Mesothelial cell of epicardium (in vitro differentiated cells): ENCODE results near the gene YARS1. TPM values are rescaled to one million over a fixed set of nuclear protein-coding genes. Genes with fewer than 3 reads are reported as not detected.

Experiments used
- DNase-seq, 2 experiments: peaks; one replicate each; pipeline ENCODE4 v3.0.0; 2021; ENCODE audit warnings: low spot score in 2 of 2; ENCODE audit not compliant: unreplicated experiment in 2 of 2
- H3K27ac Mint-ChIP-seq: 2 replicates; pipeline ENCODE4 v1.8.0; 2021; ENCODE audit warnings: mixed read lengths
- H3K27me3 Mint-ChIP-seq: 2 replicates; pipeline ENCODE4 v1.8.0; 2021; ENCODE audit warnings: low read depth, mixed read lengths
- H3K36me3 Mint-ChIP-seq: 2 replicates; pipeline ENCODE4 v1.8.0; 2021; ENCODE audit warnings: mixed read lengths
- H3K4me1 Mint-ChIP-seq: 2 replicates; pipeline ENCODE4 v1.8.0; 2021; ENCODE audit warnings: mixed read lengths
- H3K4me3 Mint-ChIP-seq: 2 replicates; pipeline ENCODE4 v1.8.0; 2021; ENCODE audit warnings: mild to moderate bottlenecking, moderate library complexity, mixed read lengths
- H3K9me3 Mint-ChIP-seq: 2 replicates; pipeline ENCODE4 v1.8.0; 2021; ENCODE audit warnings: mixed read lengths
- total RNA-seq: library from RNA; stranded (reverse); gene quantifications from 3 replicates; pipeline ENCODE4 v1.2.1, GENCODE V29; 2021
- TF ChIP-seq, protein P1 (sequence below): fragments of 200-600 bp; sonication (generic); IDR thresholded peaks from one replicate; pipeline ENCODE4 v1.5.0; 2021; ENCODE audit warnings: antibody characterized with exemption; ENCODE audit not compliant: unreplicated experiment

YARS1 gene
- total RNA-seq, 1 donor from 2014 or later = 101 TPM

DNA sequence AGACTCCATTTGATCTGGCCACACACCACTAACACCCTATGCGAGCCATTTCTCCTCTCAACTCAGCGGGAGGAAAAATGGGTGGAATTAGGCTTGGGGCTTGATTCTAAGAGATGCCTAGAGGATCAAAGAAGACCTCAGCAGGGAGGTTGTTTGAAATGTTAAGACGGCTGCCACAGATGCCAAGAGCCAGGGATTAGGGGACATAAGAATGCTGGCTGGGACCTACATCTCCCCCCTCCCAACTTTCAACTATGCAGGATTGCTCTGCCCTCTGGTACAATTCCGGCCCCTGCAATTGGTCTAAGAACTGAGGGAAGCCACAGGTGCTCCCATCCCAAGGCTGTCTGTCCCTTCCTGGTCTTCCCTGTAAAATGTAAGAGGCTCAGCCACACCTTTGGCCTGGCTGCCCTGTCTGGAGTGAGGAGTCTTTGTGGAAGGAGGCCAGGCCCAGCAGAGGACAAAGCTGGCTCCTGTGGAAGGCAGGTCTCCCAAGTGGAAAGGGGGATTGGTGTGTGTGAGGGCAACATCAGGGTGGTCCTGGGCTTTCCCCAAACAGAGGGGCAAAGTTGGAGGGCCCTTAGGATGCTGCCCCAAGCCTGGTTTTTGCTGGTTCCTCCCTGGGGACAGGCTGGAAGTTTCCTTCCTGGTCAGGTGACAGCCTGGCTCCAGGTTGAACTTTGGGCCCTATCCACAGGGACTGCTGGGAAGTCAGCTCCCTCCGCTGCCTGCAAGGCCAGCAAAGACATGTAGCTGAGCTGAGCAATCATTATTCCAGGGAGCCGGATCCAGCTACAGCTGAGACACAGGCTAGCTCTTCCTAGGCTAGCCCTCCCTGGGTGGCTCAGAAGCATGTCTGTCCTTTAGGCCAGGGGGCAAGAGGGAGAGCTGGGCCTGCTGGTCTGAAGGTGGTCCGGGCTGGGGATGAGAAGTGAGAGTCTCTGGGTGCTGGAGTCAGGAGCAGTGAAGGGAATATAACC lies 80.1 kb downstream of the YARS1 start:
- no peaks in the 10 kb centered on the region for H3K27me3 Mint-ChIP-seq
- H3K9me3 Mint-ChIP-seq = no peaks in the 10 kb centered on the region
- no peaks in the 10 kb centered on the region for H3K36me3 Mint-ChIP-seq
- no peak overlapping the region for H3K27ac Mint-ChIP-seq
- DNase-seq = no peak
- peaks cover 24% of the 10 kb centered on the region for H3K4me1 Mint-ChIP-seq
- TF ChIP-seq, protein P1, sequence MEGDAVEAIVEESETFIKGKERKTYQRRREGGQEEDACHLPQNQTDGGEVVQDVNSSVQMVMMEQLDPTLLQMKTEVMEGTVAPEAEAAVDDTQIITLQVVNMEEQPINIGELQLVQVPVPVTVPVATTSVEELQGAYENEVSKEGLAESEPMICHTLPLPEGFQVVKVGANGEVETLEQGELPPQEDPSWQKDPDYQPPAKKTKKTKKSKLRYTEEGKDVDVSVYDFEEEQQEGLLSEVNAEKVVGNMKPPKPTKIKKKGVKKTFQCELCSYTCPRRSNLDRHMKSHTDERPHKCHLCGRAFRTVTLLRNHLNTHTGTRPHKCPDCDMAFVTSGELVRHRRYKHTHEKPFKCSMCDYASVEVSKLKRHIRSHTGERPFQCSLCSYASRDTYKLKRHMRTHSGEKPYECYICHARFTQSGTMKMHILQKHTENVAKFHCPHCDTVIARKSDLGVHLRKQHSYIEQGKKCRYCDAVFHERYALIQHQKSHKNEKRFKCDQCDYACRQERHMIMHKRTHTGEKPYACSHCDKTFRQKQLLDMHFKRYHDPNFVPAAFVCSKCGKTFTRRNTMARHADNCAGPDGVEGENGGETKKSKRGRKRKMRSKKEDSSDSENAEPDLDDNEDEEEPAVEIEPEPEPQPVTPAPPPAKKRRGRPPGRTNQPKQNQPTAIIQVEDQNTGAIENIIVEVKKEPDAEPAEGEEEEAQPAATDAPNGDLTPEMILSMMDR = no peak
- no peak overlapping the region for H3K4me3 Mint-ChIP-seq

GRCh38 chr1:32733582-32734321 lies 83.4 kb downstream of the YARS1 start:
- TF ChIP-seq, protein P1 = no peak
- Mint-ChIP-seq H3K4me3 (no peak overlapping the region), H3K4me1 (peaks cover 19% of the 10 kb centered on the region), H3K36me3 (no peaks in the 10 kb centered on the region), H3K27ac (no peak overlapping the region), H3K27me3 (no peaks in the 10 kb centered on the region), H3K9me3 (no peaks in the 10 kb centered on the region)
- no peak for DNase-seq

- Mint-ChIP-seq H3K27me3 (no peaks in the 10 kb centered on the region), H3K9me3 (no peaks in the 10 kb centered on the region), H3K4me1 (peaks cover 24% of the 10 kb centered on the region), H3K4me3 (no peak overlapping the region), H3K36me3 (no peaks in the 10 kb centered on the region), H3K27ac (no peak overlapping the region)
- no peak for DNase-seq
- TF ChIP-seq, protein P1 = no peak
Observed at GRCh38 chr1:32729254-32730046, 87.7 kb downstream of the YARS1 start.

- DNase-seq = no peak
- H3K4me1 Mint-ChIP-seq = peaks cover 18% of the 10 kb centered on the region
- no peak overlapping the region for H3K4me3 Mint-ChIP-seq
- no peak overlapping the region for H3K27ac Mint-ChIP-seq
- H3K9me3 Mint-ChIP-seq = no peaks in the 10 kb centered on the region
- no peaks in the 10 kb centered on the region for H3K36me3 Mint-ChIP-seq
- TF ChIP-seq, protein P1 = no peak
- no peaks in the 10 kb centered on the region for H3K27me3 Mint-ChIP-seq
Observed at GRCh38 chr1:32728413-32729077, 88.6 kb downstream of the YARS1 start.

DNA sequence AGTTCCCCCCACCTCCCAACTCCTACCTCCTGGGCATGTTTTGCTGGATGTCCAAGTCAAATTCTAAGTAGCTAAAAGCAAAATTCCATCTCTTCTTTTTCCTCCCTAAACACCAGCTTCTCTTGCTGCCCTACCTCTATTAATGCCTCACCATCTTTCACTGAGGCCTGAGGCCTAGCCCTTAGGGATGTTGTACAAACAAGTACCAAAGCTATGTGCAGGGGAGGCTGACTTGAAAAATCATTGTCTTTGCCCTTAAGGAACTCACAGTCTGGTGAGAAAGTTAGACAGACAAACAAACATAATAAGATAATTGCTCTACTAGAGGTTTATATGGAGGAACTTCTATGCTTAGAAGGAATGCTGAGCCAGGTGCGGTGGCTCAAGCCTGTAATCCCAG lies 89.3 kb downstream of the YARS1 start:
- Mint-ChIP-seq H3K4me1 (peaks cover 18% of the 10 kb centered on the region), H3K36me3 (no peaks in the 10 kb centered on the region), H3K27ac (no peak overlapping the region), H3K27me3 (no peaks in the 10 kb centered on the region), H3K4me3 (no peak overlapping the region), H3K9me3 (no peaks in the 10 kb centered on the region)
- no peak for DNase-seq
- TF ChIP-seq, protein P1 = no peak
